ENCODE measurements around the gene SLX4IP.

Gene SLX4IP

DNA sequence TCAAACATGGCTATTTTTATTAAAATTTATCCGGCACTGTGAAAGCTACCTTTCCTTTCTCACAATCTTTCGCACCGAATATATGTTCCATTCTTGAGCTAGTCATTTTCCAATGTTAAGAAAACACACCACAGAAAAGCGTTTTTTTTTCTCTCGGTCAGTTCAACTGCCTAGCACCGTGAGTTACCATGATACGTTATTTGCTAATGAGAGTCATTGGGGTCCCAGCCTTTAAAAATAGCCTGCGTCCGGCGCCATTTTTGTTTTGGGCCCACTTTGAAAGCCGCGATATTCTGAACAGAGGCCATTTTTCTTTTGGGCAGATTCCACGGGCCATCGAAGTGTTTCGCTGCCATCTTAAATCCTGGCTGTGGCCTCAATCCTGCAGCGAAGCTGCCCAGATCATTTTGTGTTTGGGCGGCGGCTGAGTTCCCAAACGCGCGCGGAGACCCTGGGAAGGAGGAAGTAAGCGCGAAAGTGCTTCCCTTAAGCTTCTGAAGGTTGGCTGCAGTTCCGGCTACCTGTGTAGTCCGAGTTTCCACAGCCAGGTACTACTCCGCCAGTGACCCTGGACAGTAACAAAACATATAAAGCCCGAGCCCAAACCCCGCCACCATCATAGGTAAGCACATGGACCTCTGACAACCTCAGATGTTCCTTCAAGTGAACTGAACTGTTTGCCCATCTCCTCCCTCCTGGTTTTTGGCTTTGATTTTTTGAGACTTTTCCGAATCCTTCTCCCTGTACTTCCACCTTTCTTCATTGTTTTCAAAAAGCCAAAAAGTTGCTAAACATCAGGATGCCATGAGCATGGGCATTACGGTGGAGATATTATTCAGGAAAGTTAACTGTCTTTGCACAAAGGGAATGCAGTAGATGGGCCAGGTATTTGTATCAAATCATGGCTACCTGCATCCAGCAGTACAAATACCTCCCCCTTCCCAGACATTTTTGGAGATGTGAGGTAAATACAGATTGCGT lies at the start of gene SLX4IP:
SLX4IP (plus strand) TSS at position 474 of the 981 bp plus-strand sequence. CDS start 22,900 bp downstream, outside the sequence.
- H3K9ac ChIP-seq = peak within 1 kb of the TSS; percentile 22

DNA sequence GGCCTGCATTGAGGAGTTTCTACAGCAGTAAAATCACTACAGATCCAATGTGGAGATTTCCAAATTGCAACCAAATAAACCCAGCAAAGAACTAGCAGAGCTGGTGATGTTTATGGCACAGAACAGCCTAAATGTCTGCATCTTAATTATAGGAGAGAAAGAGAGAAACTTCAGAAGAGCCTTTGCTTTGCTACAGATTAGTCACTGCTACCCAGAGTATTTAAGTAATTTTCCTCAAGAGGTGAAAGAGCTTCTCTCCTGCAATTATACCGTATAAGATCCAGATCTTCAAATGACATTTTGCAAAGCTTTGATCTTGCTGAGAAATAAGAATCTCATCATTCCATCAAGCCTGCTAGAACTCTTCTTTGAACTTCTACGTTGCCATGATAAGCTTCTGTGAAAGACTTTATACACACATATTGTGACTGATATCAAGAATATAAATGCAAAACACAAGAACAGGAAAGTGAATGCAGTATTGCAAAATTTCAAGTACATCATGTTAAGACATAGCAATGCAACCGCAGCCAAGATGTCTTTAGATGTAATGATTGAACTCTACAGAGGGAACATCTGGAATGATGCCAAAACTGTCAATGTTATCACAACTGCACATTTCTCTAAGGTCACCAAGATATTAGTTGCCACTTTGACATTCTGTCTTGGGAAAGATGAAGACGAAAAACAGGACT lies 49.1 kb upstream of the SLX4IP start:
- no peak overlapping the region for H3K4me2 ChIP-seq (ENCODE audit: low read length)
- TF ChIP-seq CTCF (IDR thresholded peaks at IDR 0.05) = no peak
- no peaks in the 10 kb centered on the region for H3K4me1 ChIP-seq
- no peaks in the 10 kb centered on the region for H3K27me3 ChIP-seq (ENCODE audit: control insufficient read depth, insufficient read depth, low read length)
- H3K4me3 ChIP-seq (ENCODE audit: low read depth, low read length) = no peak overlapping the region
- H3K79me2 ChIP-seq = no peaks in the 10 kb centered on the region
- H3K27ac ChIP-seq = no peak overlapping the region
- H2AFZ ChIP-seq = no peak overlapping the region
- no peak overlapping the region for H3K9ac ChIP-seq
- H3K36me3 ChIP-seq (ENCODE audit: control insufficient read depth, insufficient read depth, low read length) = no peaks in the 10 kb centered on the region
- H3K9me3 ChIP-seq (ENCODE audit: control insufficient read depth, low read length) = no peaks in the 10 kb centered on the region

More for the DNA sequence above, at the start of gene SLX4IP:
- Histone ChIP-seq H3K4me1 (peaks cover 5% of the 10 kb centered on the region), H3K27ac (peak within 1 kb of the TSS; percentile 95), H3K36me3 (ENCODE audit: control insufficient read depth, insufficient read depth, low read length) (no peaks in the 10 kb centered on the region), H3K27me3 (ENCODE audit: control insufficient read depth, insufficient read depth, low read length) (no peaks in the 10 kb centered on the region), H3K4me3 (ENCODE audit: low read depth, low read length) (peak within 1 kb of the TSS; percentile 89), H3K79me2 (peaks cover 22% of the 10 kb centered on the region), H3K9me3 (ENCODE audit: control insufficient read depth, low read length) (no peaks in the 10 kb centered on the region), H2AFZ (peak within 1 kb of the TSS; percentile 93), H3K4me2 (ENCODE audit: low read length) (peak within 1 kb of the TSS; percentile 91)
- TF ChIP-seq CTCF (IDR thresholded peaks at IDR 0.05) = no peak

GRCh38 chr20:10387686-10388085 lies 47.4 kb upstream of the SLX4IP start:
- no peak for TF ChIP-seq CTCF (IDR thresholded peaks at IDR 0.05)
- Histone ChIP-seq H3K4me2 (ENCODE audit: low read length) (no peak overlapping the region), H3K9ac (no peak overlapping the region), H3K4me3 (ENCODE audit: low read depth, low read length) (no peak overlapping the region), H3K79me2 (no peaks in the 10 kb centered on the region), H3K9me3 (ENCODE audit: control insufficient read depth, low read length) (no peaks in the 10 kb centered on the region), H3K4me1 (no peaks in the 10 kb centered on the region), H3K27ac (no peak overlapping the region), H3K27me3 (ENCODE audit: control insufficient read depth, insufficient read depth, low read length) (no peaks in the 10 kb centered on the region), H2AFZ (no peak overlapping the region), H3K36me3 (ENCODE audit: control insufficient read depth, insufficient read depth, low read length) (no peaks in the 10 kb centered on the region)

GRCh38 chr20:10388597-10388996 lies 46.5 kb upstream of the SLX4IP start:
- Histone ChIP-seq H3K79me2 (no peaks in the 10 kb centered on the region), H3K27ac (no peak overlapping the region), H3K4me1 (no peaks in the 10 kb centered on the region), H3K4me2 (ENCODE audit: low read length) (no peak overlapping the region), H3K9ac (no peak overlapping the region), H2AFZ (no peak overlapping the region), H3K36me3 (ENCODE audit: control insufficient read depth, insufficient read depth, low read length) (no peaks in the 10 kb centered on the region), H3K27me3 (ENCODE audit: control insufficient read depth, insufficient read depth, low read length) (no peaks in the 10 kb centered on the region), H3K9me3 (ENCODE audit: control insufficient read depth, low read length) (no peaks in the 10 kb centered on the region), H3K4me3 (ENCODE audit: low read depth, low read length) (no peak overlapping the region)
- no peak for TF ChIP-seq CTCF (IDR thresholded peaks at IDR 0.05)
